ENCODE measurements around the gene SHOC2. TPM values are rescaled to one million over a fixed set of nuclear protein-coding genes. Genes with fewer than 3 reads are reported as not detected.

The SHOC2 gene
- total and polyA plus RNA-seq, 2 of the 4 experiments (the other 2 are of a cell fraction), result 13.4 to 47.5 TPM

- no TSS peak for BruUV-seq (replicated peaks)
- peaks cover 17% of the 10 kb centered on the region; the same call in 1 of the 2 replicates for H4K20me1 ChIP-seq (ENCODE audit: insufficient read depth, low read length)
- no peak for ATAC-seq (ENCODE audit: low read depth)
These were observed 1.1 kb upstream of the SHOC2 start for GRCh38 chr10:110918269-110918642.

More at GRCh38 chr10:110918269-110918642, 1.1 kb upstream of the SHOC2 start:
- Histone ChIP-seq H3K9ac (ENCODE audit: low read depth, low read length) (peak overlapping the region; percentile 92), H3K4me3 (ENCODE audit: insufficient read depth, low read depth, low read length) (peak overlapping the region; percentile 61), H3K23ac (ENCODE audit: low read depth, low read length) (peak overlapping the region; percentile 85), H4K5ac (ENCODE audit: low read depth, low read length) (peak overlapping the region; percentile 88), H2AK5ac (ENCODE audit: low read depth, low read length) (no peak overlapping the region), H2AK9ac (replicated peaks; ENCODE audit: low read depth, low read length, poor library complexity) (no peak overlapping the region), H3K56ac (ENCODE audit: extremely low read depth, insufficient read depth, low read length) (peak overlapping the region; percentile 69), H2AFZ (replicated peaks; ENCODE audit: low read length, poor library complexity) (peak overlapping the region; percentile 96), H3K4me2 (ENCODE audit: low read depth, low read length) (peak overlapping the region; percentile 95), H2BK20ac (ENCODE audit: low read depth, low read length) (no peak overlapping the region), H3K79me1 (ENCODE audit: low read depth in 1 of 2, low read length in 2 of 2) (peaks cover 8 to 31% of the 10 kb centered on the region in 2 experiments; a peak in 3 of 4 replicates), H3K4ac (ENCODE audit: low read depth, low read length) (peak overlapping the region; percentile 64), H3K27ac (ENCODE audit: insufficient read depth, low read length) (peak overlapping the region; percentile 86), H3K9me3 (ENCODE audit: control insufficient read depth, insufficient read depth, low read length) (no peaks in the 10 kb centered on the region), H4K91ac (ENCODE audit: insufficient read depth, low read depth, low read length) (peak overlapping the region; percentile 73), H4K8ac (ENCODE audit: low read depth in 2 of 2, low read length in 2 of 2) (peak overlapping the region; percentile 59 to 94), H3K4me1 (ENCODE audit: control insufficient read depth, insufficient read depth, low read length) (peaks cover 11% of the 10 kb centered on the region; the same call in 1 of the 2 replicates), H2BK5ac (ENCODE audit: low read depth, low read length, poor library complexity, severe bottlenecking) (peak overlapping the region; percentile 76), H3K27me3 (ENCODE audit: control insufficient read depth, insufficient read depth, low read length) (no peaks in the 10 kb centered on the region), H2BK120ac (ENCODE audit: low read depth, low read length) (peak overlapping the region; percentile 64), H3K18ac (ENCODE audit: low read depth, low read length) (peak overlapping the region; percentile 78), H2BK15ac (ENCODE audit: low read depth, low read length) (peak overlapping the region; percentile 4; the same call in 1 of the 3 replicates), H3K36me3 (ENCODE audit: control insufficient read depth, insufficient read depth, low read length) (no peaks in the 10 kb centered on the region), H3K14ac (replicated peaks; ENCODE audit: low read depth, low read length) (peak overlapping the region; percentile 69), H3K9me1 (ENCODE audit: insufficient read depth, low read length) (peaks cover 5% of the 10 kb centered on the region)
- CTCF ChIA-PET, result interaction anchor here (0.8 to 1.7 kb wide), 6 partner anchors 9 to 1219 kb away, joined by 3 to 11 read pairs (median 4); no protein-coding TSS in a partner anchor
- peak; percentile 94 for DNase-seq
- in situ Hi-C loops (cut with MboI; ENCODE audit: low sequenced_read_pairs), result no loop called here
- dilution Hi-C loops (cut with HindIII; ENCODE audit: low sequenced_read_pairs, unreplicated experiment), result no loop called here
- POLR2A ChIA-PET (ENCODE audit: unreplicated experiment), result interaction anchor here (0.7 to 1.7 kb wide), 2 partner anchors 11 to 12 kb away, joined by 4 to 5 read pairs; no protein-coding TSS in a partner anchor
- WGBS, 2 experiments (ENCODE audit: extremely low coverage in 2 of 2, insufficient read length in 1 of 2), result no CpG with 5 or more reads among the region's 15 CpGs
- intact Hi-C loops (cut with micrococcal nuclease), result loop anchor here (2.0 to 10.0 kb wide), 2 partner anchors 113 to 613 kb away; partner anchors contain the start of gene SMNDC1
- TF ChIP-seq MXI1 (IDR thresholded peaks at IDR 0.05; ENCODE audit: borderline replicate concordance, low read depth, low read length) (peak; percentile 10; the same call in 1 of the 2 replicates), SMC3 (IDR thresholded peaks at IDR 0.05; ENCODE audit: low read depth, low read length) (no peak), CHD1 (IDR thresholded peaks at IDR 0.05; ENCODE audit: low read depth, low read length) (no peak; the same call in 1 of the 2 replicates), BHLHE40 (IDR thresholded peaks at IDR 0.05; ENCODE audit: low read depth, low read length) (no peak), CTCF (conservative IDR thresholded peaks at IDR 0.05; ENCODE audit: low read depth, low read length) (no peak), RCOR1 (IDR thresholded peaks at IDR 0.05; ENCODE audit: insufficient replicate concordance, low read length) (no peak)

Measured in IMR-90 (cell line).